ENCODE measurements around the gene STK10. TPM values are rescaled to one million over a fixed set of nuclear protein-coding genes. Genes with fewer than 3 reads are reported as not detected.

Gene STK10
- total RNA-seq, 4 donors from 2014 or later, result 32.6 to 61.6 (median 43.1) TPM

DNA sequence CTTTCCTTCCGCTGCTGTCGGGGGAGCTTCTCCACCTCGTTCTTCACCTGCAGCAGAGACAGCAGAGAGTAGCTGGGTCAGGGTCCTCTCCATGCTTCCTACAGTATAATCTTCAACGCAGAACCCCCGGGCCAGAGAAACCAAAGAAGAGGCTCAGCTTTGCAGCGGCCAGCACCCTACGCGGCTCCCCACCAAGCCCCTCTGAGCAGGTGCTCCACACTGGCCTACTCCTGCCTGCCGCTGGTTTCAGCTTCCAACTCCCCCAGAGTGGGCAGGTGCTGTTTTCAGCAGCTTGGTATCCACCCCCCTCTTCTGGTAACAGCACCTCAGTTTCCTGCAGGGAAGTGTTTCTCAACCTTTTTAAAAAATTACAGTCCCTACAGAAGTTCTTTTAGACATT is 123.3 kb downstream of the STK10 start:
- TF ChIP-seq, protein P1, sequence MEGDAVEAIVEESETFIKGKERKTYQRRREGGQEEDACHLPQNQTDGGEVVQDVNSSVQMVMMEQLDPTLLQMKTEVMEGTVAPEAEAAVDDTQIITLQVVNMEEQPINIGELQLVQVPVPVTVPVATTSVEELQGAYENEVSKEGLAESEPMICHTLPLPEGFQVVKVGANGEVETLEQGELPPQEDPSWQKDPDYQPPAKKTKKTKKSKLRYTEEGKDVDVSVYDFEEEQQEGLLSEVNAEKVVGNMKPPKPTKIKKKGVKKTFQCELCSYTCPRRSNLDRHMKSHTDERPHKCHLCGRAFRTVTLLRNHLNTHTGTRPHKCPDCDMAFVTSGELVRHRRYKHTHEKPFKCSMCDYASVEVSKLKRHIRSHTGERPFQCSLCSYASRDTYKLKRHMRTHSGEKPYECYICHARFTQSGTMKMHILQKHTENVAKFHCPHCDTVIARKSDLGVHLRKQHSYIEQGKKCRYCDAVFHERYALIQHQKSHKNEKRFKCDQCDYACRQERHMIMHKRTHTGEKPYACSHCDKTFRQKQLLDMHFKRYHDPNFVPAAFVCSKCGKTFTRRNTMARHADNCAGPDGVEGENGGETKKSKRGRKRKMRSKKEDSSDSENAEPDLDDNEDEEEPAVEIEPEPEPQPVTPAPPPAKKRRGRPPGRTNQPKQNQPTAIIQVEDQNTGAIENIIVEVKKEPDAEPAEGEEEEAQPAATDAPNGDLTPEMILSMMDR (IDR thresholded peaks at IDR 0.05; ENCODE audit: low read depth), result no peak

DNA sequence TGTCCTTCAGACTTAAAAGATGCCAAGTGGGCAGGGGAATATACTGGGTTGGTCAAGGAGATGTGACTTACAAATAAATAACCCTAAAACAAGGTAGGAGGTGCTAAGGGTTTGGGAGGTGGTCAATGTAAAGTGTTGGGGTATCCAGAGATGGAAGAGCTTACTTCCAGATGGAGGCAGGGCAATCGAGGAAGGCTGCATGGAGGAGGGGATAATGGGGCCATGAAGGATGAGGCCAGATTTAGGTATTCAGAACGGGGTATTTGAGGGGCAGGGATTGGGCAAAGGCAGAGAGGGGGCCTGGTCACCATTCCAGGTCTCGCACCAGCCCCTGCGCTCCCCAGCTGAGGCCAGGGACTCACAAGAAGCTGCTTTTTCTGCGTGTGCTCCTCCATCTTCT is 123.7 kb downstream of the STK10 start:
- TF ChIP-seq, protein P1 (IDR thresholded peaks at IDR 0.05; ENCODE audit: low read depth), result no peak

DNA sequence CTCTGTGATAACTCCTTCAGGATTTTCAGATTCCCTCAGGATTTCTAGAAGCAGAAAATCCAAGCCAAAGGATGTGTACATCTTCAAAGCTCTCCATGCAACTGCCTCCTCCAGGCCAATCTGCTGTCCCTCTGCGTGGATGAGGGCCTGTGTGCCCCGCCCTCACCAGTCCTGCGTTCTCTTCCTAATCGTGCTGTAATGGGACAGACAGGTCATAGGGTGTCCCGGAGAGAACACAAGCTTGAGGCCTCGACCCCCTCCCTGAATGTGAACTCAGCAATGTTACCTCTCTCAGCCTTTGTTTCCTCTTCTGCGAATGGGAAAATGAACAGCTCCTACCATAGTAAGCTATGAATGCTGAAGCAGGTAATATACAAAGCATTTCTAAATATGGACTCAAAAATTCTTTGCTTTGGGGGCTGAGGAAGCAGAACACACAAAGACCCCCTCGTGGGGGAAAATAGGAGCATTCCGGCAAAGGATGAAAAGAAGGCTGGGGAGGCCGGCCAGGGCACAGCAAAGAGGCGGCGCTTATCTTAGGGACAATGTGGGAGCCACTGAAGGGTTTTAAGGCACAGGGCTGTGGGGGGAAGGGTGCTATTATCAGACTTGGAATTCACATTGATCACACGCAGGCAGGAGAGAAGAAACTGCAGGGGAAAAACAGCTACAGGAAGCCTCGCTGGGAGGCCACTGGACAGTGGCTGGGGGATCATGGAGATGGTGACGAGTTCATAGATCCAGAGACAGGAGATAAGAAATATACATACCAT is 124.4 kb downstream of the STK10 start:
- TF ChIP-seq, protein P1 (IDR thresholded peaks at IDR 0.05; ENCODE audit: low read depth), result no peak

DNA sequence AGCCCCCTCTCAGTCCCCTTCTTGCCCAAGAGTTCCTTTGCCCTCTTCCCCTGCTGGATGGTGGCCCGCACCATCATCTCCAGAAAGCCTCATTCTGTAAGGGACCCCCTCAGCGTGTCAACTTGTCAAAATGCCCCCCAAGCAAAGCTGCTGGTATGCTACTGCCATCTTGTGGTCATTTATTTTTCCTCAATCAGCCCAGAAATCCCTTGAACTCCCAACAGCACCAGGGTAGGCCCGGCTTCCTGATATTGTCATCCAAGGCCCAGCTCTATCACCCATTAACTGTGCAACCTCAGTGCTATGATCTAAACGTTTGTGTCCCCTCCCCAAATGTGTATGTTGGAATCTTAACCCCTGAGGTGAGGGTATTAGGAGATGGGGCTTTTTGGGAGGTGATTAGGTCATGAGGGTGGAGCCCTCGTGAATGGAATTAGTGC is 128.3 kb downstream of the STK10 start:
- TF ChIP-seq, protein P1 (IDR thresholded peaks at IDR 0.05; ENCODE audit: low read depth), result no peak

DNA sequence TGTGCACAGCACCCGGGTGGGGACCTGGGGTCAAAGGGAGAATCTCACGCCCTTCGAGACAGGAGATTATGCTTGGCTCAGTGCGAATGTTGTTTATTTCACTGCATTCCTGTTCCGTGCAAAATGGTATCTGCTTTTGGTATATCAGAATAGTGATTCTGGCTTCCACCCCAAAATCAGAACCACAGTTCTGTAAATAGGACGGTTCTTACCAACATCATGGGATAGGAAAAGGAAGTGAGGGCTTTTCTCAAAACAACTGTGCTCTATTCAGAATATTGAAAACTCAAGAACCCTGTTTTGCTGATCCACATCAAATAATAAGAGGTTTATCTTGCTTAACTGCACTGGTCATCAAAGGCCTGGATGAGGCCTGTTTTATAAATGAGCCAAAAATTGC is 129.9 kb downstream of the STK10 start:
- TF ChIP-seq, protein P1 (IDR thresholded peaks at IDR 0.05; ENCODE audit: low read depth), result no peak

DNA sequence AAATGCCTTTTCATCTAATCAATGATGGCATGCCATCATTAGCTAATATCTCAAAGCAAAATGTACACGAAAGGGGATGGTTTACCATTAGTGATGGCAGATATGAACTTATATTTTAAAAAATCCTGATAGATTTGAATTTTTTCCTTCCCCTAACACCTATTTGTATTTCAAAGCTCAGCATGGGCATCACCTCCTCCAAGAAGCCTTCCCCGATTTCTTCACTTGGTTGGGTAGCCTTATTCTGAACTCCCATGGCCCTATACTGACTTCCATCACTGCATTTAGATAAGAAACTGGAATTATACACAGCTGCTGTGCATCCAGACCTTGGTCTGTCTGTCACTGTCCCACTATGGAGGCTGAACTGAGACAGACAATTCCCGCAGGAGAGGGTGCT is 132.0 kb downstream of the STK10 start:
- TF ChIP-seq, protein P1 (IDR thresholded peaks at IDR 0.05; ENCODE audit: low read depth), result no peak

DNA sequence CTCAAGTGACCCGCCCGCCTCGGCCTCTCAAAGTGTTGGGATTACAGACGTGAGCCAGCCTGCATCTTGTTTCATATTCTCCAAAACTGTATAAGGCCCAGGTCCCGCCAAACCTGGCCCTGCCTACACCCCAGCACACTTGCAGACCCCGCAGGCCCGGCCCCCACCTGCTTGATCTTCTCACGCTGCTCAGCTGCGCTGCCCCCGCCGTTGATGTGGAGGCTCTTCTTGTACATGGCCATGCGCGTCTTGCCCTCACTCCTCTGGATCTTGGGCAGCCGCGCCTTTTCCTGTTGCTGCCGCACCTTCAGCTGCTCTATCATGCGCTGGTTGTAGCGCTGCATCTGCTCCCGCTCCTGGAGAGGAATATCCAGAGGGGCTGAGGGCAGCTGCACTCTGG is 132.6 kb downstream of the STK10 start:
- TF ChIP-seq, protein P1 (IDR thresholded peaks at IDR 0.05; ENCODE audit: low read depth), result no peak
